Measurements from ENCODE around the gene TMEM53.
A peak's percentile ranks its signal among the peaks of the same experiment; 100 is the strongest.

Gene TMEM53

GRCh38 chr1:44604157-44604955 is 69.9 kb downstream of the TMEM53 start:
- peak overlapping the region; percentile 23; the same call in 1 of the 2 replicates for H3K27ac ChIP-seq
- no peak for TF ChIP-seq CTCF (conservative IDR thresholded peaks at IDR 0.05)

GRCh38 chr1:44603718-44604117 is 70.6 kb downstream of the TMEM53 start:
- H3K27ac ChIP-seq = peak overlapping the region; percentile 23; the same call in 1 of the 2 replicates
- peak; percentile 18; the same call in 1 of the 2 replicates for TF ChIP-seq CTCF (conservative IDR thresholded peaks at IDR 0.05)
